Endothelial cell of umbilical vein (primary cell): ENCODE measurements around the gene SPECC1L.

Source experiments
- EZH2 ChIP-seq: IDR thresholded peaks from 2 replicates; pipeline ENCODE4 v1.6.1; 2012; ENCODE audit warnings: borderline replicate concordance, low read depth, mild to moderate bottlenecking, moderate library complexity, low read length, inconsistent platforms; ENCODE audit not compliant: severe bottlenecking
- FOS ChIP-seq: IDR thresholded peaks from 2 replicates; pipeline ENCODE4 v1.6.1; 2011; ENCODE audit warnings: mild to moderate bottlenecking, low read length, moderate library complexity, borderline replicate concordance; ENCODE audit not compliant: insufficient read depth
- JUN ChIP-seq: IDR thresholded peaks from 2 replicates; pipeline ENCODE4 v1.6.1; 2011; ENCODE audit warnings: borderline replicate concordance, low read depth; ENCODE audit not compliant: insufficient read length, insufficient read depth
- POLR2A ChIP-seq: IDR thresholded peaks from 2 replicates; pipeline ENCODE4 v1.6.1; 2012; ENCODE audit warnings: low read depth, mild to moderate bottlenecking, control low read depth, low read length
- POLR2AphosphoS5 ChIP-seq: IDR thresholded peaks from 2 replicates; pipeline ENCODE4 v1.6.1; 2012; ENCODE audit warnings: low read depth, mild to moderate bottlenecking, control low read depth, low read length, moderate library complexity; ENCODE audit not compliant: insufficient read depth
- TF ChIP-seq, protein P1 (sequence below), 2 donors: IDR thresholded peaks; 1 replicate in 1 of 2; 2 replicates in 1 of 2; pipeline ENCODE4 v1.5.1; 2011; ENCODE audit warnings: low read length in 2 of 2, mild to moderate bottlenecking in 2 of 2, moderate library complexity in 2 of 2, control low read depth in 1 of 2, inconsistent platforms in 1 of 2, low read depth in 1 of 2; ENCODE audit not compliant: insufficient read depth in 1 of 2; ENCODE audit errors: extremely low read depth in 1 of 2
- TF ChIP-seq, protein P2 (sequence below): IDR thresholded peaks from 2 replicates; pipeline ENCODE4 v1.6.1; 2011; ENCODE audit not compliant: insufficient read depth, insufficient read length

GRCh38 chr22:24460418-24461089 is 189.9 kb downstream of the SPECC1L start:
- TF ChIP-seq, protein P1, sequence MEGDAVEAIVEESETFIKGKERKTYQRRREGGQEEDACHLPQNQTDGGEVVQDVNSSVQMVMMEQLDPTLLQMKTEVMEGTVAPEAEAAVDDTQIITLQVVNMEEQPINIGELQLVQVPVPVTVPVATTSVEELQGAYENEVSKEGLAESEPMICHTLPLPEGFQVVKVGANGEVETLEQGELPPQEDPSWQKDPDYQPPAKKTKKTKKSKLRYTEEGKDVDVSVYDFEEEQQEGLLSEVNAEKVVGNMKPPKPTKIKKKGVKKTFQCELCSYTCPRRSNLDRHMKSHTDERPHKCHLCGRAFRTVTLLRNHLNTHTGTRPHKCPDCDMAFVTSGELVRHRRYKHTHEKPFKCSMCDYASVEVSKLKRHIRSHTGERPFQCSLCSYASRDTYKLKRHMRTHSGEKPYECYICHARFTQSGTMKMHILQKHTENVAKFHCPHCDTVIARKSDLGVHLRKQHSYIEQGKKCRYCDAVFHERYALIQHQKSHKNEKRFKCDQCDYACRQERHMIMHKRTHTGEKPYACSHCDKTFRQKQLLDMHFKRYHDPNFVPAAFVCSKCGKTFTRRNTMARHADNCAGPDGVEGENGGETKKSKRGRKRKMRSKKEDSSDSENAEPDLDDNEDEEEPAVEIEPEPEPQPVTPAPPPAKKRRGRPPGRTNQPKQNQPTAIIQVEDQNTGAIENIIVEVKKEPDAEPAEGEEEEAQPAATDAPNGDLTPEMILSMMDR (IDR thresholded peaks at IDR 0.05; ENCODE audit: extremely low read depth in 1 of 2, insufficient read depth in 1 of 2, low read depth in 1 of 2, low read length in 2 of 2), result peak in 1 of 2 donors; percentile 19
- TF ChIP-seq, protein P2, sequence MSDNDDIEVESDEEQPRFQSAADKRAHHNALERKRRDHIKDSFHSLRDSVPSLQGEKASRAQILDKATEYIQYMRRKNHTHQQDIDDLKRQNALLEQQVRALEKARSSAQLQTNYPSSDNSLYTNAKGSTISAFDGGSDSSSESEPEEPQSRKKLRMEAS, result no peak
- TF ChIP-seq FOS (no peak), JUN (no peak), EZH2 (no peak), POLR2AphosphoS5 (no peak), POLR2A (no peak)
